ENCODE results near the gene PTPRF.
"Not testable (repeated sequence)": the region's sequence is repeated elsewhere in the genome, so short reads cannot be mapped to it uniquely, and the experiment has no call there.

The PTPRF gene

GRCh38 chr1:43530483-43531106 is at the start of gene PTPRF:
PTPRF (plus strand) TSS chr1:43530883; CDS start chr1:43545076, 14,193 bp downstream.
- no peak for DNase-seq

GRCh38 chr1:43481491-43481890 is 49.2 kb upstream of the PTPRF start:
- no peak for DNase-seq

GRCh38 chr1:43482215-43482614 is 48.5 kb upstream of the PTPRF start:
- DNase-seq, result no peak

- no peak for DNase-seq
These were observed 46.3 kb upstream of the PTPRF start for GRCh38 chr1:43484367-43484766.

- DNase-seq, result no peak
These were observed 42.5 kb upstream of the PTPRF start for GRCh38 chr1:43488165-43488564.

GRCh38 chr1:43491061-43491460 is 39.6 kb upstream of the PTPRF start:
- DNase-seq, result no peak

- no peak for DNase-seq
These were observed 37.9 kb upstream of the PTPRF start for GRCh38 chr1:43492826-43493225.

GRCh38 chr1:43493661-43494450 is 36.8 kb upstream of the PTPRF start:
- no peak for DNase-seq

- no peak for DNase-seq
These were observed 35.5 kb upstream of the PTPRF start for GRCh38 chr1:43495204-43495603.

GRCh38 chr1:43499898-43500297 is 30.8 kb upstream of the PTPRF start:
- DNase-seq, result no peak

- not testable (repeated sequence) for DNase-seq
These were observed 28.9 kb upstream of the PTPRF start for GRCh38 chr1:43501806-43502205.

GRCh38 chr1:43503534-43503933 is 27.1 kb upstream of the PTPRF start:
- no peak for DNase-seq

GRCh38 chr1:43505077-43505780 is 25.5 kb upstream of the PTPRF start:
- no peak for DNase-seq

GRCh38 chr1:43506233-43506632 is 24.4 kb upstream of the PTPRF start:
- no peak for DNase-seq

GRCh38 chr1:43507296-43508295 is 23.1 kb upstream of the PTPRF start:
- DNase-seq, result no peak

- no peak for DNase-seq
These were observed 21.5 kb upstream of the PTPRF start for GRCh38 chr1:43509007-43509739.

- no peak for DNase-seq
These were observed 20.8 kb upstream of the PTPRF start for GRCh38 chr1:43509740-43510375.

GRCh38 chr1:43510621-43511020 is 20.1 kb upstream of the PTPRF start:
- DNase-seq, result no peak

GRCh38 chr1:43511394-43511793 is 19.3 kb upstream of the PTPRF start:
- no peak for DNase-seq

- DNase-seq, result no peak
These were observed 18.6 kb upstream of the PTPRF start for GRCh38 chr1:43512133-43512532.

- no peak for DNase-seq
These were observed 18.0 kb upstream of the PTPRF start for GRCh38 chr1:43512681-43513080.

Measured in SIG-M5 (cell line).